ENCODE measurements around the gene TAL1. TPM values are rescaled to one million over a fixed set of nuclear protein-coding genes. Genes with fewer than 3 reads are reported as not detected.
"Not testable (repeated sequence)": the region's sequence is repeated elsewhere in the genome, so short reads cannot be mapped to it uniquely, and the experiment has no call there.

The TAL1 gene
- polyA plus RNA-seq, 1 experiment, result not detected

- H3K4me3 ChIP-seq (ENCODE audit: low read depth, low read length), result no peak overlapping the region
- CTCF ChIA-PET, result interaction anchor here (0.6 to 6.4 kb wide), 6 partner anchors 8 to 509 kb away, joined by 3 to 58 read pairs (median 4); no protein-coding TSS in a partner anchor
- no peak overlapping the region for H3K27ac ChIP-seq (ENCODE audit: low read depth, low read length)
- no peak for DNase-seq (ENCODE audit: low read depth, low spot score)
- POLR2A ChIA-PET, result no interaction called here
- H3K9me3 ChIP-seq (ENCODE audit: control insufficient read depth, insufficient read depth, low read length), result no peaks in the 10 kb centered on the region
- H3K27me3 ChIP-seq (ENCODE audit: control insufficient read depth, insufficient read depth, low read length), result peaks cover 17% of the 10 kb centered on the region
- no peak for TF ChIP-seq CTCF (IDR thresholded peaks at IDR 0.05; ENCODE audit: low read depth, low read length)
Observed at GRCh38 chr1:47201179-47201578, 30.8 kb downstream of the TAL1 start.

- H3K9me3 ChIP-seq (ENCODE audit: control insufficient read depth, insufficient read depth, low read length), result no peaks in the 10 kb centered on the region
- ChIA-PET CTCF (no interaction called here), POLR2A (no interaction called here)
- no peak overlapping the region for H3K27ac ChIP-seq (ENCODE audit: low read depth, low read length)
- H3K27me3 ChIP-seq (ENCODE audit: control insufficient read depth, insufficient read depth, low read length), result peaks cover 21% of the 10 kb centered on the region
- DNase-seq (ENCODE audit: low read depth, low spot score), result no peak
- H3K4me3 ChIP-seq (ENCODE audit: low read depth, low read length), result no peak overlapping the region
- no peak for TF ChIP-seq CTCF (IDR thresholded peaks at IDR 0.05; ENCODE audit: low read depth, low read length)
Observed at GRCh38 chr1:47198214-47198613, 33.8 kb downstream of the TAL1 start.

- CTCF ChIA-PET, result interaction anchor here (1.4 to 6.1 kb wide), 2 partner anchors 19 to 1301 kb away, joined by 3 to 127 read pairs; no protein-coding TSS in a partner anchor
Observed at GRCh38 chr1:47196622-47197021, 35.4 kb downstream of the TAL1 start.

GRCh38 chr1:47195981-47196380 lies 36.0 kb downstream of the TAL1 start:
- DNase-seq (ENCODE audit: low read depth, low spot score); POLR2A ChIA-PET; H3K9me3 ChIP-seq (ENCODE audit: control insufficient read depth, insufficient read depth, low read length): not testable (repeated sequence)

More at GRCh38 chr1:47196622-47197021, 35.4 kb downstream of the TAL1 start:
- no peak for DNase-seq (ENCODE audit: low read depth, low spot score)
- POLR2A ChIA-PET, result no interaction called here
- no peak for TF ChIP-seq CTCF (IDR thresholded peaks at IDR 0.05; ENCODE audit: low read depth, low read length)
- Histone ChIP-seq H3K27me3 (ENCODE audit: control insufficient read depth, insufficient read depth, low read length) (peaks cover 23% of the 10 kb centered on the region), H3K27ac (ENCODE audit: low read depth, low read length) (no peak overlapping the region), H3K9me3 (ENCODE audit: control insufficient read depth, insufficient read depth, low read length) (no peaks in the 10 kb centered on the region), H3K4me3 (ENCODE audit: low read depth, low read length) (no peak overlapping the region)

GRCh38 chr1:47194311-47194710 lies 37.7 kb downstream of the TAL1 start:
- H3K27ac ChIP-seq (ENCODE audit: low read depth, low read length), result no peak overlapping the region
- ChIA-PET POLR2A (no interaction called here), CTCF (interaction anchor here (0.7 to 6.1 kb wide), 11 partner anchors 9 to 532 kb away, joined by 3 to 127 read pairs (median 7); partner anchors contain the start of gene FOXD2)
- H3K4me3 ChIP-seq (ENCODE audit: low read depth, low read length), result no peak overlapping the region
- peaks cover 17% of the 10 kb centered on the region for H3K27me3 ChIP-seq (ENCODE audit: control insufficient read depth, insufficient read depth, low read length)
- H3K9me3 ChIP-seq (ENCODE audit: control insufficient read depth, insufficient read depth, low read length), result no peaks in the 10 kb centered on the region
- no peak for TF ChIP-seq CTCF (IDR thresholded peaks at IDR 0.05; ENCODE audit: low read depth, low read length)
- no peak for DNase-seq (ENCODE audit: low read depth, low spot score)

More at GRCh38 chr1:47195981-47196380, 36.0 kb downstream of the TAL1 start:
- CTCF ChIA-PET, result interaction anchor here (1.4 to 6.1 kb wide), 2 partner anchors 19 to 1302 kb away, joined by 3 to 127 read pairs; no protein-coding TSS in a partner anchor
- not testable (repeated sequence) for H3K27ac ChIP-seq (ENCODE audit: low read depth, low read length); H3K4me3 ChIP-seq (ENCODE audit: low read depth, low read length)
- peaks cover 20% of the 10 kb centered on the region for H3K27me3 ChIP-seq (ENCODE audit: control insufficient read depth, insufficient read depth, low read length)

- DNase-seq (ENCODE audit: low read depth, low spot score); POLR2A ChIA-PET; H3K9me3 ChIP-seq (ENCODE audit: control insufficient read depth, insufficient read depth, low read length); H3K4me3 ChIP-seq (ENCODE audit: low read depth, low read length); H3K27ac ChIP-seq (ENCODE audit: low read depth, low read length): not testable (repeated sequence)
- H3K27me3 ChIP-seq (ENCODE audit: control insufficient read depth, insufficient read depth, low read length), result peaks cover 11% of the 10 kb centered on the region
- CTCF ChIA-PET, result interaction anchor here (0.6 to 6.1 kb wide), 39 partner anchors 9 to 533 kb away, joined by 3 to 127 read pairs (median 5); partner anchors contain the start of genes CMPK1 and FOXD2
Observed at GRCh38 chr1:47193496-47193895, 38.5 kb downstream of the TAL1 start.
